GM12878 (cell line): ENCODE measurements around the gene IGF2BP1. TPM values are rescaled to one million over a fixed set of nuclear protein-coding genes. Genes with fewer than 3 reads are reported as not detected.

Source experiments
- ATAC-seq: fragments of 200-7000 bp; cut with Tn5 transposase; 3 replicates; pipeline ENCODE4 v1.9.1; 2020; ENCODE audit warnings: mild to moderate bottlenecking, moderate library complexity
- BruUV-seq: library from RNA; stranded (reverse); fragments of 400-500 nt; replicated peaks from 2 replicates; lab custom pipeline; 2021; lab: Mats Ljungman, UMichigan
- CTCF ChIA-PET: fragments of 300-600 bp; sonication (Branson Sonifier 250); formaldehyde crosslinking; extraction: SDS; loops from one replicate; lab custom pipeline; 2021; ENCODE audit warnings: inconsistent platforms; lab: Yijun Ruan, JAX
- POLR2A ChIA-PET: fragments of 350-600 bp; formaldehyde crosslinking; extraction: SDS; loops from one replicate; lab custom pipeline; 2021; ENCODE audit warnings: inconsistent platforms; lab: Charles Lee
- RAD21 ChIA-PET: fragments of 300-600 bp; sonication (Branson Sonifier 250); formaldehyde crosslinking; loops from one replicate; lab custom pipeline; 2023; ENCODE audit warnings: antibody characterized with exemption; ENCODE audit not compliant: unreplicated experiment; lab: Charles Lee
- SMC1A ChIA-PET: fragments of 300-600 bp; sonication (Branson Sonifier 250); formaldehyde crosslinking; loops from one replicate; lab custom pipeline; 2023; ENCODE audit not compliant: unreplicated experiment, uncharacterized antibody; lab: Charles Lee
- DNase-seq: peaks from one replicate; pipeline ENCODE4 v3.0.0-alpha.2; 2011; ENCODE audit warnings: low read depth, low spot score
- FAIRE-seq: peaks from 3 replicates; lab custom pipeline; 2011; peaks lifted over from hg19 to GRCh38; lab: Jason Lieb, UNC
- H2AFZ ChIP-seq: 2 replicates; pipeline ENCODE4 v1.6.0; 2011; ENCODE audit warnings: low read depth, low read length, control low read depth; ENCODE audit not compliant: control insufficient read depth
- H3K27ac ChIP-seq: 2 replicates; pipeline ENCODE4 v1.5.1; 2011; ENCODE audit warnings: control low read depth; ENCODE audit not compliant: control insufficient read depth, insufficient read depth
- H3K27me3 ChIP-seq, 2 experiments: replicated peaks in 1 of 2; 2 replicates each; pipeline versions ENCODE4 v1.6.0 to v1.6.1; 2011; ENCODE audit warnings: low read length in 1 of 2; ENCODE audit not compliant: control insufficient read depth in 2 of 2, insufficient read depth in 2 of 2
- H3K36me3 ChIP-seq, 2 experiments: 2 replicates each; pipeline ENCODE4 v1.5.1; 2011; ENCODE audit warnings: low read length in 1 of 2; ENCODE audit not compliant: control insufficient read depth in 2 of 2, insufficient read depth in 2 of 2
- H3K4me1 ChIP-seq: 2 replicates; pipeline ENCODE4 v1.6.1; 2011; ENCODE audit warnings: mild to moderate bottlenecking, low read length, moderate library complexity, mixed read lengths; ENCODE audit not compliant: control insufficient read depth, insufficient read depth
- H3K4me2 ChIP-seq: 2 replicates; pipeline ENCODE4 v1.6.0; 2011; ENCODE audit warnings: control low read depth; ENCODE audit not compliant: control insufficient read depth, insufficient read depth
- H3K4me3 ChIP-seq: fragments of 200-600 bp; sonication (generic); 2 replicates; pipeline ENCODE4 v1.5.1; 2016
- H3K79me2 ChIP-seq: 2 replicates; pipeline ENCODE4 v1.6.0; 2011; ENCODE audit warnings: low read length; ENCODE audit not compliant: control insufficient read depth, insufficient read depth
- H3K9ac ChIP-seq: 2 replicates; pipeline ENCODE4 v1.8.0; 2011; ENCODE audit warnings: low read length, control low read depth, mixed read lengths; ENCODE audit not compliant: control insufficient read depth, insufficient read depth
- H3K9me3 ChIP-seq: replicated peaks from 3 replicates; pipeline ENCODE4 v1.5.1; 2011; ENCODE audit warnings: mild to moderate bottlenecking, low read length; ENCODE audit not compliant: control insufficient read depth, insufficient read depth
- H4K20me1 ChIP-seq: 2 replicates; pipeline ENCODE4 v1.6.0; 2011; ENCODE audit not compliant: control insufficient read depth, insufficient read depth
- CBFB ChIP-seq: IDR thresholded peaks from 2 replicates; pipeline ENCODE4 v1.6.1; 2016; ENCODE audit warnings: antibody characterized with exemption, low read depth
- CHD2 ChIP-seq: IDR thresholded peaks from 2 replicates; pipeline ENCODE4 v1.6.1; 2011; ENCODE audit warnings: low read depth, low read length, improper control_type of control experiment, borderline replicate concordance
- KDM1A ChIP-seq: fragments of 200-600 bp; sonication (generic); IDR thresholded peaks from 2 replicates; pipeline ENCODE4 v1.6.1; 2016; ENCODE audit warnings: borderline replicate concordance
- TCF3 ChIP-seq: IDR thresholded peaks from 2 replicates; pipeline ENCODE4 v1.6.1; 2012; ENCODE audit warnings: low read depth, mild to moderate bottlenecking, low read length, borderline replicate concordance; ENCODE audit not compliant: insufficient read depth
- WGBS: methylation state at CpG from one replicate; pipeline ENCODE4 v1.1.6; 2016; ENCODE audit warnings: low lambda C conversion rate; ENCODE audit not compliant: insufficient replicate concordance, insufficient coverage; ENCODE audit errors: missing lambda C conversion rate; 5-methylcytosine and 5-hydroxymethylcytosine counted together
- in situ Hi-C: fragments of 300-500 bp; cut with MboI; formaldehyde crosslinking; loops from 9 replicates; pipeline ENCODE4 v1.14.3; 2018; ENCODE audit warnings: mixed read lengths
- intact Hi-C: fragments of 100-400 bp; cut with micrococcal nuclease; formaldehyde crosslinking; loops from one replicate; pipeline ENCODE4 v1.14.2; 2022; ENCODE audit not compliant: unreplicated experiment
- polyA plus RNA-seq, 11 experiments: library from polyadenylated mRNA; depleted of rRNA in 4 of 11; unstranded in 6 of 11; stranded (reverse) in 5 of 11; fragments of >200 nt; fragmentation: Nextera tagmentation in 4 of 11; fragmentation: Illumina TruSeq in 1 of 11; extraction: Ambion mirVana in 4 of 11; extraction: Trizol in 1 of 11; gene quantifications; 1 replicate in 1 of 11; 2 replicates in 10 of 11; pipeline versions ENCODE4 v1.2.1 to v1.2.3, GENCODE V29; 2011 to 2016; ENCODE audit warnings: inconsistent platforms in 2 of 11, missing spikeins in 2 of 11, low read depth in 1 of 11
- total RNA-seq, 4 experiments: library from RNA; depleted of rRNA in 3 of 4; stranded (reverse); fragments of >200 nt in 3 of 4; fragmentation: Illumina TruSeq in 1 of 4; extraction: Trizol in 1 of 4; gene quantifications; 2 replicates each; pipeline versions ENCODE4 v1.2.1 to v1.2.3, GENCODE V29; 2013 to 2021
- TF ChIP-seq, protein P1 (sequence below): fragments of 450-650 bp; formaldehyde crosslinking; IDR thresholded peaks from 2 replicates; pipeline ENCODE4 v1.4.0; 2020; ENCODE audit warnings: mild to moderate bottlenecking, moderate library complexity

Gene IGF2BP1
- total and polyA plus RNA-seq, 10 of the 15 experiments (the other 5 are each of a cell fraction or from before 2014, with no cell fraction given): 0.04 to 2.4 (median 0.13) TPM; not detected in 1

DNA sequence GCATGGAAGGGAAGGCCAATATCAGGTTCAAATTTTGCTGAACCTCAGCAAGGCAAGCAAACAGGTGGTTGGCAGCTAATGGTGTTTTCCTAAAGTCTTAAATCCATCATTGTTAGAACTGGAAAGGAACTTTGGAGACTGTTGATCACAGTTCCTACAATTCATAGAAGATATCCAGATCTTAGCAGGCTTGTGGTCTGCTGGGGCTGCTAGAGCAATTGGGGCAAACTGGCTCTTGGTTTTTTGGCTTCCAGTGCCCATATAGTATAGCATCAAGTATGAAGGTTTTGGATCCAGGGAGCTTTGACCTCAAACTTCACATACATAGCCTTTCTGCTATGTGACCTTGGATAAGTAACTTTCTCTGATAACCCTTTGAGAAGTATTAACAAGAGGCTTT lies 49.7 kb downstream of the IGF2BP1 start (continued):
- TF ChIP-seq CHD2 (no peak), TCF3 (no peak)
- TF ChIP-seq, protein P1, sequence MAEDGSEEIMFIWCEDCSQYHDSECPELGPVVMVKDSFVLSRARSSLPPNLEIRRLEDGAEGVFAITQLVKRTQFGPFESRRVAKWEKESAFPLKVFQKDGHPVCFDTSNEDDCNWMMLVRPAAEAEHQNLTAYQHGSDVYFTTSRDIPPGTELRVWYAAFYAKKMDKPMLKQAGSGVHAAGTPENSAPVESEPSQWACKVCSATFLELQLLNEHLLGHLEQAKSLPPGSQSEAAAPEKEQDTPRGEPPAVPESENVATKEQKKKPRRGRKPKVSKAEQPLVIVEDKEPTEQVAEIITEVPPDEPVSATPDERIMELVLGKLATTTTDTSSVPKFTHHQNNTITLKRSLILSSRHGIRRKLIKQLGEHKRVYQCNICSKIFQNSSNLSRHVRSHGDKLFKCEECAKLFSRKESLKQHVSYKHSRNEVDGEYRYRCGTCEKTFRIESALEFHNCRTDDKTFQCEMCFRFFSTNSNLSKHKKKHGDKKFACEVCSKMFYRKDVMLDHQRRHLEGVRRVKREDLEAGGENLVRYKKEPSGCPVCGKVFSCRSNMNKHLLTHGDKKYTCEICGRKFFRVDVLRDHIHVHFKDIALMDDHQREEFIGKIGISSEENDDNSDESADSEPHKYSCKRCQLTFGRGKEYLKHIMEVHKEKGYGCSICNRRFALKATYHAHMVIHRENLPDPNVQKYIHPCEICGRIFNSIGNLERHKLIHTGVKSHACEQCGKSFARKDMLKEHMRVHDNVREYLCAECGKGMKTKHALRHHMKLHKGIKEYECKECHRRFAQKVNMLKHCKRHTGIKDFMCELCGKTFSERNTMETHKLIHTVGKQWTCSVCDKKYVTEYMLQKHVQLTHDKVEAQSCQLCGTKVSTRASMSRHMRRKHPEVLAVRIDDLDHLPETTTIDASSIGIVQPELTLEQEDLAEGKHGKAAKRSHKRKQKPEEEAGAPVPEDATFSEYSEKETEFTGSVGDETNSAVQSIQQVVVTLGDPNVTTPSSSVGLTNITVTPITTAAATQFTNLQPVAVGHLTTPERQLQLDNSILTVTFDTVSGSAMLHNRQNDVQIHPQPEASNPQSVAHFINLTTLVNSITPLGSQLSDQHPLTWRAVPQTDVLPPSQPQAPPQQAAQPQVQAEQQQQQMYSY (CRISPR knock-in tag): no peak
- TF ChIP-seq, all 136 proteins: peak for 0

DNA sequence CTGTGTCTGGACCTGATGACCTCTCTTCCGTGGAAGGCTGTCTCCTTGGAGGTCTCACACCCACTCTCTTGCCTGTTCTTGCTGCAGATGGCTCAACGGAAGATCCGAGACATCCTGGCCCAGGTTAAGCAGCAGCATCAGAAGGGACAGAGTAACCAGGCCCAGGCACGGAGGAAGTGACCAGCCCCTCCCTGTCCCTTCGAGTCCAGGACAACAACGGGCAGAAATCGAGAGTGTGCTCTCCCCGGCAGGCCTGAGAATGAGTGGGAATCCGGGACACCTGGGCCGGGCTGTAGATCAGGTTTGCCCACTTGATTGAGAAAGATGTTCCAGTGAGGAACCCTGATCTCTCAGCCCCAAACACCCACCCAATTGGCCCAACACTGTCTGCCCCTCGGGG lies 52.1 kb downstream of the IGF2BP1 start:
- no peak for ATAC-seq
- H3K4me1 ChIP-seq: no peaks in the 10 kb centered on the region
- intact Hi-C loops (no loop called here), in situ Hi-C loops (no loop called here)
- no peak overlapping the region for H3K27ac ChIP-seq
- H3K9ac ChIP-seq: no peak overlapping the region
- ChIA-PET CTCF (no interaction called here), RAD21 (no interaction called here), SMC1A (no interaction called here), POLR2A (no interaction called here)
- TF ChIP-seq KDM1A: no peak
- TF ChIP-seq CBFB: no peak
- H3K36me3 ChIP-seq: no peaks in the 10 kb centered on the region
- no peak for DNase-seq
- WGBS: 45% methylated on average over 11 of the region's 11 CpGs
- H4K20me1 ChIP-seq: no peaks in the 10 kb centered on the region; the same call in 1 of the 2 replicates
- H3K79me2 ChIP-seq: no peaks in the 10 kb centered on the region
- H3K4me2 ChIP-seq: no peak overlapping the region
- BruUV-seq: no TSS peak
- no peak for FAIRE-seq
- no peak overlapping the region for H2AFZ ChIP-seq
- H3K9me3 ChIP-seq: no peaks in the 10 kb centered on the region
- no peak overlapping the region for H3K4me3 ChIP-seq
- H3K27me3 ChIP-seq: no peaks in the 10 kb centered on the region; a peak in 1 of 4 replicates
